Urothelium cell line (cell line): ENCODE data around the gene HMX3.
"Not testable (repeated sequence)": the region's sequence is repeated elsewhere in the genome, so short reads cannot be mapped to it uniquely, and the experiment has no call there.

Experiments
- DNase-seq: peaks from one replicate; pipeline ENCODE4 v3.0.0; 2011; ENCODE audit warnings: low spot score, mixed read lengths
- FAIRE-seq: peaks from 2 replicates; lab custom pipeline; 2011; peaks lifted over from hg19 to GRCh38; lab: Jason Lieb, UNC

HMX3 gene

GRCh38 chr10:123170961-123171360, 35.2 kb downstream of the HMX3 start:
- DNase-seq, result no peak
- FAIRE-seq, result no peak

GRCh38 chr10:123171616-123172015, 35.8 kb downstream of the HMX3 start:
- not testable (repeated sequence) for DNase-seq

DNA sequence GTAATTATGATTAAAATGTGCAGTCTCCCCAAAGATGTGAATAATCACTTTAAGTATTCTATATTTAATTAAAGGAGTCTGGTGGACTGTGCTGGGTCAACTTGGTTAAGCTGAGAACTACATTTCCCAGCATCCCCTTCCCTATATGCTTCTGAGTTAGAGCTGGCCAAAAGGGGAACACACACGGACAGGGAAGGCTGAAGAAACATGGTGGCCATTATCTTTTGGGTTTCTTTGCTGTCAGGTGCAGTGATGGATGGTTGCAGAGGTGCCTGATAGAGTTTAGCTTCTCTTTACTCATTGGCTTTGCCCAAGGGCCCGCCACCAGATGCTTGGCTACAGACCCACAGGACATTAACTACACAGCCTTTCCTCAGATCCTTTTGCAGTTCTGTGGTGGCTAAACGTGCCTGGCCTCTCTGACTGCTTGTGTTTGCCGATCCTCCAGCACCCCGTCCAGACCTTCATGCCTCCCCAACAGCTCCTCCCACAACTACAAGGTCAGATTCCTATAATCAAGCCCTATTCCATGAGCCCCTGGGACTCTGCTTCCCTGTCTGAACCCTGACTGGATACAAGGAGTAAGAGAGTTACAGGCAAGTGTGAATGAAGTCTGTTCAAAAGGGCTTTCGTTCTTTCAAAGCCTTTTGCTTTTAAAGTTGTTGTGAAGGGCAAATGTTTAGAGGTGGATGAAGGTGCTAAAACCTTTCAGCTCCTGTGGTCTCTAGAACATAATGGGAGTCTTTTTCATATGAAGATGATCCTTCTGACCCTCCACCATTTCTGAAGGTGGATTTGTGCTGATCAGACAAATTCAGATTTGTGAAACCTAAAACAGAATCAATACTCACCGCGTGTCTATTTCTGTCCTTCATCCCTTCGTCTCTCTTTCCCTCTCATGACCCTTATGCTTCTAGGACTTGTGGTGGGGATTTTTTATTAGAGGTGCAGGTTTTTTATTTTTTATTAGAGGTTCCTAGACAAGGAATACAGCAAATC, 39.9 kb downstream of the HMX3 start:
- DNase-seq (no peak), FAIRE-seq (no peak)

More at GRCh38 chr10:123171616-123172015, 35.8 kb downstream of the HMX3 start:
- not testable (repeated sequence) for FAIRE-seq

DNA sequence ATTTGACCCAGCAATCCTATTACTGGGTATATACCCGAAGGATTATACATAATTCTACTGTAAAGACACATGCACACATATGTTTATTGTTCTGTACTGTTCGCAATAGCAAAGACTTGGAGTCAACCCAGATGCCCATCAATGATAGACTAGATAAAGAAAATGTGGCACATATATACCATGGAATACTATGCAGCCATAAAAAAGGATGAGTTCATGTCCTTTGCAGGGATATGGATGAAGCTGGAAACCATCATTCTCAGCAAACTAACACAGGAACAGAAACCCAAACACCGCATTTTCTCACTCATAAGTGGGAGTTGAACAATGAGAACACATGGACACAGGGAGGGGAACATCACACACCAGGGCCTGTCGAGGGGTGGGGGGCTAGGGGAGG, 42.6 kb downstream of the HMX3 start:
- FAIRE-seq, DNase-seq: not testable (repeated sequence)

DNA sequence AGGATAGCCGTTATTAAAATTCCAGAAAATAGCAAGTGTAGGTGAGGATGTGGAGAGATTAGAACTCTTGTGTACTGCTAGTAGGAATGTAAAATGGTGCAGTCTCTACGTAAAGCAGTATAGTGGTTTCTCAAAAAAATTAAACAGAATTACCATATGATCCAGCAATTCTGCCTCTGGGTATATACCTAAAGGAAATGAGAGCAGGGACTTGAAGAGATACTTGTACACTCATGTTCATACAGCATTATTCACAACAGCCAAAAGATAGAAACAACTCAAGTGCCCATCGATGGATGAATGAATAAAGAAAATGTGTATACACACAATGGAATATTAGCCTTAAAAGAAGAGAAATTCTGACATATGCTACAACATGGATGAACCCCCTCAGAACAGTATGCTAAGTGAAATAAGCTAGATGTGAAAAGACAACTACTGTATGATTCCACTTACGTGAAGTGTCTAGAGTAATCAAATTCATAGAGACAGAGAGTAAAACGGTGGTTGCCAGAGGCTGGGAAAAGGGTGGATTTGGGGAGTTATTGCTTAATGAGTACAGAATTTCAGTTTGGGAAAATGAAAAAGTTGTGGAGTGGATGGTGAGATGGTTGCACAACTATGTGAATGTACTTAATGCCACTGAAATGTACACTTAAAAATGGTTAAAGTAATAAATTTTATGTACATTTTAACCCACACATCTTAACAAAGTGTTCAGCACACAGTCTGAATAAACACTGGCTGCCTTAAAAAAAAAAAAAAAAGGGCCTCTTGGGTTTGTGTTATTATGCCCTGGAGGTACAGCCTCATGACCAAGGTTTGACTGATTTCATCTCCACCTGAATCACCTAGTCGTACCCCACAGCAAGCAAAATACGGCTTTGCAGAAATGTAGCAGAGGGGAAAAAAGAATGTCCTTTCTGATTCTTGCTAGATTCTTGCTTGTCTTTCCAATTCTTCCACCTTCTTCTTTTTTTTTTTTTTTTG, 44.6 kb downstream of the HMX3 start:
- no peak for DNase-seq
- no peak for FAIRE-seq

GRCh38 chr10:123183724-123184123, 48.0 kb downstream of the HMX3 start:
- no peak for FAIRE-seq

DNA sequence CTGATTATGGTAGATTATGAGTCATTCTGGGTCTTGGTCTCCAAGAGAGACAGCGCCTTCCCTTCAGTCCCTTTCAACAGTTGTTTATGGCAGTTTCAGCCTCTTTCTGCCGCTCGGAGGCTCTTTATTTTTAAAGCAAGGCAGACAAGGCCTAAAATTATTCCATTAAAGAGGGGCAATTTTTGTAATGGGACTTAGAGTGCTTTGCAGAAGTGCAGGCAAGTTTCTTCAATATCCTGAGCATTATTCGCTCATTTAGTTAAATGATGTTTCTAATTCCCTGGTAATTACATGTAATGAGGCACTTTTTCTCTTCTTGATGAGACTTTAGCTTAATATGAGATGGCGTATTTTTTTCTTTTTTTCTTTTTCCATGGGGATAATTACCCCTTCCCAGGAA, 52.0 kb downstream of the HMX3 start:
- DNase-seq (no peak), FAIRE-seq (no peak)

More at GRCh38 chr10:123183724-123184123, 48.0 kb downstream of the HMX3 start:
- no peak for DNase-seq
